Mesenchymal stem cell (in vitro differentiated cells and primary cell): ENCODE results near the gene ZDHHC24.

Source experiments
- DNase-seq: peaks from one replicate; pipeline ENCODE4 v3.0.0-alpha.2; 2013
- H2AFZ ChIP-seq: one replicate; pipeline ENCODE4 v1.6.1; 2013; ENCODE audit warnings: low read depth, mild to moderate bottlenecking, control low read depth, inconsistent platforms, low read length, moderate library complexity
- H2AK5ac ChIP-seq: 2 replicates; pipeline ENCODE4 v1.6.1; 2013; ENCODE audit warnings: low read length, moderate library complexity, mild to moderate bottlenecking, inconsistent platforms; ENCODE audit not compliant: severe bottlenecking
- H2BK120ac ChIP-seq: one replicate; pipeline ENCODE4 v1.6.1; 2013; ENCODE audit warnings: low read depth, mild to moderate bottlenecking, inconsistent platforms, low read length, moderate library complexity
- H2BK12ac ChIP-seq, 2 experiments: one replicate each; pipeline ENCODE4 v1.6.1; 2013; ENCODE audit warnings: inconsistent platforms in 2 of 2, low read length in 2 of 2, mild to moderate bottlenecking in 2 of 2, moderate library complexity in 2 of 2, control low read depth in 1 of 2
- H2BK15ac ChIP-seq: one replicate; pipeline ENCODE4 v1.6.1; 2013; ENCODE audit warnings: mild to moderate bottlenecking, low read depth, inconsistent platforms; ENCODE audit not compliant: poor library complexity, severe bottlenecking
- H2BK5ac ChIP-seq: 2 replicates; pipeline ENCODE4 v1.6.1; 2013; ENCODE audit warnings: low read depth, mild to moderate bottlenecking, low read length, control low read depth, inconsistent platforms; ENCODE audit not compliant: poor library complexity, severe bottlenecking
- H3K14ac ChIP-seq, 2 experiments: one replicate each; pipeline ENCODE4 v1.6.1; 2013; ENCODE audit warnings: inconsistent platforms in 2 of 2, low read length in 2 of 2, control low read depth in 1 of 2, mild to moderate bottlenecking in 1 of 2, moderate library complexity in 1 of 2
- H3K18ac ChIP-seq, 2 experiments: one replicate each; pipeline ENCODE4 v1.6.1; 2013; ENCODE audit warnings: inconsistent platforms in 2 of 2, low read length in 2 of 2, control low read depth in 1 of 2, low read depth in 1 of 2, mild to moderate bottlenecking in 1 of 2
- H3K23ac ChIP-seq, 2 experiments: one replicate each; pipeline ENCODE4 v1.6.1; 2013; ENCODE audit warnings: inconsistent platforms in 2 of 2, low read length in 2 of 2, mild to moderate bottlenecking in 2 of 2, moderate library complexity in 2 of 2, control low read depth in 1 of 2
- H3K27ac ChIP-seq: 2 replicates; pipeline ENCODE4 v1.5.1; 2013; ENCODE audit warnings: mild to moderate bottlenecking, moderate library complexity, low read length, control low read depth, inconsistent platforms; ENCODE audit not compliant: poor library complexity, severe bottlenecking
- H3K27me3 ChIP-seq, 2 experiments: 2 replicates each; pipeline versions ENCODE4 v1.6.1 to v1.7.0; 2013; ENCODE audit warnings: low read length in 2 of 2, mild to moderate bottlenecking in 2 of 2, moderate library complexity in 2 of 2, control low read depth in 1 of 2, inconsistent platforms in 1 of 2; ENCODE audit not compliant: control insufficient read depth in 1 of 2, insufficient read depth in 1 of 2
- H3K36me3 ChIP-seq, 2 experiments: 2 replicates each; pipeline versions ENCODE4 v1.6.1 to v1.7.0; 2013; ENCODE audit warnings: low read length in 2 of 2, control low read depth in 1 of 2, inconsistent platforms in 1 of 2, low read depth in 1 of 2, mild to moderate bottlenecking in 1 of 2; ENCODE audit not compliant: insufficient read depth in 2 of 2, control insufficient read depth in 1 of 2
- H3K4ac ChIP-seq, 2 experiments: one replicate each; pipeline ENCODE4 v1.6.1; 2013; ENCODE audit warnings: inconsistent platforms in 2 of 2, low read length in 2 of 2, mild to moderate bottlenecking in 2 of 2, moderate library complexity in 2 of 2, control low read depth in 1 of 2, low read depth in 1 of 2
- H3K4me1 ChIP-seq: 2 replicates; pipeline ENCODE4 v1.6.1; 2013; ENCODE audit warnings: low read depth, low read length, control low read depth; ENCODE audit not compliant: control insufficient read depth, insufficient read depth
- H3K4me2 ChIP-seq: 2 replicates; pipeline ENCODE4 v1.6.1; 2013; ENCODE audit warnings: low read length, mild to moderate bottlenecking, inconsistent platforms; ENCODE audit not compliant: poor library complexity, severe bottlenecking
- H3K4me3 ChIP-seq, 2 experiments: 2 replicates each; pipeline versions ENCODE4 v1.5.1 to v1.7.0; 2013; ENCODE audit warnings: low read length in 2 of 2, mild to moderate bottlenecking in 2 of 2, control low read depth in 1 of 2, low read depth in 1 of 2; ENCODE audit not compliant: insufficient read depth in 1 of 2
- H3K79me1 ChIP-seq: replicated peaks from 2 replicates; pipeline ENCODE4 v1.6.1; 2013; ENCODE audit warnings: mild to moderate bottlenecking, control low read depth, low read length, inconsistent platforms; ENCODE audit not compliant: poor library complexity, severe bottlenecking
- H3K9ac ChIP-seq: 2 replicates; pipeline ENCODE4 v1.7.0; 2013; ENCODE audit warnings: mild to moderate bottlenecking, low read length, moderate library complexity
- H3K9me3 ChIP-seq: 2 replicates; pipeline ENCODE4 v1.7.0; 2013; ENCODE audit warnings: mild to moderate bottlenecking, low read length; ENCODE audit not compliant: control insufficient read depth
- H4K8ac ChIP-seq: one replicate; pipeline ENCODE4 v1.6.1; 2013; ENCODE audit warnings: inconsistent platforms, mild to moderate bottlenecking, low read length, moderate library complexity
- H4K91ac ChIP-seq: one replicate; pipeline ENCODE4 v1.6.1; 2013; ENCODE audit warnings: mild to moderate bottlenecking, low read length, inconsistent platforms
- WGBS: methylation state at CpG from one replicate; pipeline ENCODE4 v1.1.7; 2013; ENCODE audit warnings: mixed read lengths; 5-methylcytosine and 5-hydroxymethylcytosine counted together

Gene ZDHHC24

DNA sequence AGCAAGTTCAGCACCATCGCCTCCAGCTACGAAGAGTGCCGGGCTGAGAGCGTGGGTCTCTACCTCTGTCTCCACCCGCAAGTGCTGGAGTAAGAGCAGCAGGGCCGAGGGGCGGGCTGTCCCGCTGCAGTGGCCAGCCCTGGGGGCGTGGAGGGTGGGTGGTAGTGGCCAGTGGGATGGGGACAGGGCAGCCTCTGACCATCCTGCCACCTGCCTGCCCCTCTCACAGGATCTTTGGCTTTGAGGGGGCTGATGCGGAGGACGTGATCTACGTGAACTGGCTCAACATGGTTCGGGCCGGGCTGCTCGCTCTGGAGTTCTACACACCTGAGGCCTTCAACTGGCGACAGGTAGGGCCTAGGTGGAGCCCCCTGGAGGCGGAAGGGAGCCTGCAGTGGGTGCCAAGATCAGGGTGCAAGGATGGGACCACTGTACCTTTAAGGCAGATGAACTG is 50.4 kb downstream of the ZDHHC24 start:
- no peaks in the 10 kb centered on the region for H3K9me3 ChIP-seq
- H2BK5ac ChIP-seq, result no peak overlapping the region
- no peak overlapping the region for H3K4me3 ChIP-seq
- no peaks in the 10 kb centered on the region for H3K27me3 ChIP-seq
- H4K91ac ChIP-seq, result no peak overlapping the region
- no peak overlapping the region for H3K4ac ChIP-seq
- no peak overlapping the region for H3K23ac ChIP-seq
- H2AK5ac ChIP-seq, result no peak overlapping the region
- no peak overlapping the region for H3K14ac ChIP-seq
- no peak overlapping the region for H2BK12ac ChIP-seq
- H2BK15ac ChIP-seq, result no peak overlapping the region
- no peak for DNase-seq
- no peak overlapping the region for H2AFZ ChIP-seq
- peaks cover 58 to 71% of the 10 kb centered on the region in 2 experiments for H3K36me3 ChIP-seq
- no peak overlapping the region for H3K27ac ChIP-seq
- WGBS, result 92% methylated on average over 17 of the region's 17 CpGs
- no peak overlapping the region for H3K9ac ChIP-seq
- H2BK120ac ChIP-seq, result no peak overlapping the region
- peaks cover 6% of the 10 kb centered on the region for H3K4me1 ChIP-seq
- no peak overlapping the region for H3K18ac ChIP-seq
- no peak overlapping the region for H3K4me2 ChIP-seq
- H3K79me1 ChIP-seq, result peaks cover 3% of the 10 kb centered on the region
- no peak overlapping the region for H4K8ac ChIP-seq

DNA sequence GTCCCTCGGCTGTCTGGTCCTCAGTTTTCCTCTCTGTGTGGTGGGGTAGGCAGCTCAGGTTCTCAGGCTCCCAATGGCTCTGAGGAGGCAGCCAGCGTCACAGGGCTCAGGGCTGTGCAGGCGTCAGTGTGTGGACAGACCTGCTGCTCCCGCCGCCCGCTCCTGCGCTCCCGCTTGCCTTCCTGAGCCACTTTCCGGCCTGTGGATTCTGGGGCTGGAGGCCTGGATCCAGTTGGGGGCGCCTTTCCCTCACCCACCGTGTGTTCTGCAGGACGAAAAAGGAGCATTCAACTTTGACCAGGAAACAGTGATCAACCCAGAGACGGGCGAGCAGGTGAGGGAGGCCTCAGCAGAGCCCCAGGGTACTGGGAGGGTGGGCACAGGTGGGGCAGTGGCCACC is 50.9 kb downstream of the ZDHHC24 start:
- Histone ChIP-seq H3K79me1 (peaks cover 3% of the 10 kb centered on the region), H3K14ac (no peak overlapping the region), H2AFZ (no peak overlapping the region), H2BK5ac (no peak overlapping the region), H2AK5ac (no peak overlapping the region), H3K4me1 (peaks cover 6% of the 10 kb centered on the region), H3K4me2 (no peak overlapping the region), H3K36me3 (peaks cover 53 to 68% of the 10 kb centered on the region in 2 experiments), H2BK12ac (no peak overlapping the region), H3K27ac (no peak overlapping the region), H4K8ac (no peak overlapping the region), H3K23ac (no peak overlapping the region), H2BK120ac (no peak overlapping the region), H3K9me3 (no peaks in the 10 kb centered on the region), H3K27me3 (no peaks in the 10 kb centered on the region), H2BK15ac (no peak overlapping the region), H3K4me3 (no peak overlapping the region), H3K4ac (no peak overlapping the region), H3K9ac (no peak overlapping the region), H4K91ac (no peak overlapping the region), H3K18ac (no peak overlapping the region)
- DNase-seq, result no peak
- 94% methylated on average over 14 of the region's 14 CpGs for WGBS

DNA sequence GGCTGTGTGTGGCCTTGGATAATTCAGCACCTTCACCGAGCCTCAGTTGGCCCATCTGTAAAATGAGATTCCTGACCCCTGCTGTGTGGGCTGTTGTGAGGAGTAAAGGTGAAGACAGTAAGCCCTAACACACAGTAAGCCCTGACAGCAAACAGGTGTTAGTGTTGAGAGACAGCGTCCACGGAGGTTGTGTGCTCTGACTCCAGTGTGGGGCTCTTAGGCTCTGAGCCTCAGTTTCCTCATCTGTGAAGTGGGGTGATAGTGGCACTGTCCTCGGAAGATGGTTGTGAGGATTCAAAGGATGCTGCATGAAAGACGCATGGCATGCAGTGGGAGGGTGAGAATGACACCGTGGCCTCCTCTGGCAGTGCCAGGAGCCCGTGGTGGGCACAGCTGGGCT is 51.4 kb downstream of the ZDHHC24 start:
- 99% methylated on average over 7 of the region's 7 CpGs for WGBS
- H2AK5ac ChIP-seq, result no peak overlapping the region
- no peak overlapping the region for H3K4ac ChIP-seq
- H3K79me1 ChIP-seq, result peaks cover 3% of the 10 kb centered on the region
- H2BK12ac ChIP-seq, result no peak overlapping the region
- no peak overlapping the region for H3K14ac ChIP-seq
- no peak overlapping the region for H2BK120ac ChIP-seq
- no peak overlapping the region for H4K8ac ChIP-seq
- H3K18ac ChIP-seq, result no peak overlapping the region
- H3K23ac ChIP-seq, result no peak overlapping the region
- no peak overlapping the region for H3K27ac ChIP-seq
- no peak overlapping the region for H4K91ac ChIP-seq
- no peaks in the 10 kb centered on the region for H3K9me3 ChIP-seq
- no peak for DNase-seq
- H3K9ac ChIP-seq, result no peak overlapping the region
- peaks cover 58 to 70% of the 10 kb centered on the region in 2 experiments for H3K36me3 ChIP-seq
- no peak overlapping the region for H3K4me2 ChIP-seq
- H2AFZ ChIP-seq, result no peak overlapping the region
- no peak overlapping the region for H2BK15ac ChIP-seq
- no peak overlapping the region for H3K4me3 ChIP-seq
- H3K27me3 ChIP-seq, result no peaks in the 10 kb centered on the region
- peaks cover 10% of the 10 kb centered on the region for H3K4me1 ChIP-seq
- H2BK5ac ChIP-seq, result no peak overlapping the region

DNA sequence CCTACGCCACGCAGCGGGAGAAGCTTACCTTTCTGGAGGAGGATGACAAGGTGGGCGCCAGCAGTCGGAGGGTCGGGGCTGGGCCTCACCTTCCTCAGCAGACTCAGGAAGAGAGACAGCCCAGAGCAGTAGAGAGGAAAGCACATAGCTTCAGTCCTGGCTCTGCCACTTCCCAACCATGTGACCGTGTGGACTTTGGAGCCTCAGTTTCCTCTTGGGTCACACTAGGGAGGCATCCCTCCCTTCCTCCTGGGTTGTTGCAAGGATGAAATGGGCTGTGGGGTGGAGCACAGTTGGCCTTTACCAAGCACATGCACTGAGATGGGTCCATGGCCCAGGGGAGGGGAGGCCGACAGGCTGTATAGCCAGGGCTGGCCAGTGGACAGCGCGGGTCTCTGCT is 52.7 kb downstream of the ZDHHC24 start:
- no peaks in the 10 kb centered on the region for H3K27me3 ChIP-seq
- no peak overlapping the region for H3K27ac ChIP-seq
- H3K36me3 ChIP-seq, result peaks cover 62 to 79% of the 10 kb centered on the region in 2 experiments
- H3K4me3 ChIP-seq, result no peak overlapping the region
- H2AK5ac ChIP-seq, result no peak overlapping the region
- H2BK5ac ChIP-seq, result no peak overlapping the region
- H3K23ac ChIP-seq, result no peak overlapping the region
- 97% methylated on average over 8 of the region's 10 CpGs for WGBS
- H2BK15ac ChIP-seq, result no peak overlapping the region
- no peak overlapping the region for H2AFZ ChIP-seq
- no peak overlapping the region for H3K9ac ChIP-seq
- no peaks in the 10 kb centered on the region for H3K9me3 ChIP-seq
- H3K4me2 ChIP-seq, result no peak overlapping the region
- H3K4ac ChIP-seq, result no peak overlapping the region
- no peak overlapping the region for H2BK12ac ChIP-seq
- H3K18ac ChIP-seq, result no peak overlapping the region
- H4K8ac ChIP-seq, result no peak overlapping the region
- H3K4me1 ChIP-seq, result peaks cover 13% of the 10 kb centered on the region
- no peak for DNase-seq
- peaks cover 3% of the 10 kb centered on the region for H3K79me1 ChIP-seq
- no peak overlapping the region for H4K91ac ChIP-seq
- H3K14ac ChIP-seq, result no peak overlapping the region
- H2BK120ac ChIP-seq, result no peak overlapping the region
